Activated T-helper 1 cell treated with anti-CD3 and anti-CD28 coated beads, Interleukin-2, amount 50 U/mL, for 16 hours (primary cell): Measurements from ENCODE around the gene DAG1.

Source experiments
- DNase-seq, 2 donors: peaks; one replicate each; pipeline ENCODE4 v3.0.0-alpha.2; 2020; ENCODE audit warnings: low read depth in 1 of 2, low spot score in 1 of 2

DAG1 gene

DNA sequence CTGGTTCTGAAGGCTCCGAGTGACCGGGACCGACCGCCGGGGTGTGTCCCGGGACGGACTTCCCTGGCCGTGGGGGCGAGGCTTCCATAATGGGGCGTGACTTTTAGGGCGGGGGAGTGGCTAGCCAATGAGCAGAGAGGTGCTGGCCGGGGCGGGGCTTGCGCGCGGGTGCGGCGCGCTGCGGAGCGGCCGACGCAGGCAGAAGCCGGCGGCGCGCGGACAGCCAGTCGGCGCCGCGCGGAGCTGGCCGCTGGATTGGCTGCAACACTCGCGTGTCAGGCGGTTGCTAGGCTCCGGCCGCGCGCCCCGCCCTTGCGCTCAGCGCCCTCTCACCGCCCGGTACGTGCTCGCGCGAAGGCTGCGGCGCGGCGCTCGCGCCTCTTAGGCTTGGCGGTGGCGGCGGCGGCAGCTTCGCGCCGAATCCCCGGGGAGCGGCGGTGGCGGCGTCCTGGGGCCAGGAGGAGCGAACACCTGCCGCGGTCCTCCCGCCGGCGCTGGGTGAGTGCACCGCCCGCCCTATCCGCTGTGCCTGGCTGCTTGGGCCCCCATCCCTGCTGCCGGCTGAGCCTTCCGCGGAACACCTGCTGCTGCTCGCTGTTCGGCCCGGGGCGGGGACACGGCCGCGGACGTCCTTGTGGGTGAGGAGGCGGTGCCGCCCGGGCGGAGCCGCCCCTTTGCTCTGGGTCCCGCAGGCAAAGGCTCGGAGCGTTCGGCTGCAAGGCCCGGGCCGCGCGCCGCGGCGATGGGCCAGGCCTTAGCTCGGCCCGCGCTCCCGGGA is at the start of gene DAG1:
DAG1 (plus strand) TSS at position 332 of the 778 bp plus-strand sequence. CDS start 40,268 bp downstream, outside the sequence.
- DNase-seq, result peak; percentile 92 to 94

DNA sequence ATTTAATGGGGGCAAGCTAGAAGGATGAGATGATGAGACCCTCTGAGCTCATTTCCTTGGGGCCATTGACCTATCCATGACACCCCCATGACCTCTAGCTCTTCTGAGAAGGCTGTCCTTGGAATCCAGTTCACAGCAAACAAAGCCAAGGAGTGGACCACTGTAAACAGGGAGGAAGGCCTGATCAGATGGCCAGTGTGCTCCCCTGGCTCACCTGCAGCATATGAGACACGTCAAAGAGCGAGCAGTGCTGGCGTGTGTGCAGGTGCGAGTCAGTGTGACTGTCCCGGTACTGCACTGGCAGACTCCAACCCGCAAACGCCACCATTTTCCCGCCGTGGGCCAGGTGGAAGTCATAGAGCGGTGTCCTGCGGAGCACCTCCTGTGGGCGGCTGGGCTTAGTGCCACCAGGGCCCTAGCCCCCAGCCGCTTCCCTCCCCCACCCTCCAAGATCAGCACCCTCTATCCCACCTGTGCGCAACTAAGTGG is 48.1 kb upstream of the DAG1 start:
- no peak for DNase-seq

DNA sequence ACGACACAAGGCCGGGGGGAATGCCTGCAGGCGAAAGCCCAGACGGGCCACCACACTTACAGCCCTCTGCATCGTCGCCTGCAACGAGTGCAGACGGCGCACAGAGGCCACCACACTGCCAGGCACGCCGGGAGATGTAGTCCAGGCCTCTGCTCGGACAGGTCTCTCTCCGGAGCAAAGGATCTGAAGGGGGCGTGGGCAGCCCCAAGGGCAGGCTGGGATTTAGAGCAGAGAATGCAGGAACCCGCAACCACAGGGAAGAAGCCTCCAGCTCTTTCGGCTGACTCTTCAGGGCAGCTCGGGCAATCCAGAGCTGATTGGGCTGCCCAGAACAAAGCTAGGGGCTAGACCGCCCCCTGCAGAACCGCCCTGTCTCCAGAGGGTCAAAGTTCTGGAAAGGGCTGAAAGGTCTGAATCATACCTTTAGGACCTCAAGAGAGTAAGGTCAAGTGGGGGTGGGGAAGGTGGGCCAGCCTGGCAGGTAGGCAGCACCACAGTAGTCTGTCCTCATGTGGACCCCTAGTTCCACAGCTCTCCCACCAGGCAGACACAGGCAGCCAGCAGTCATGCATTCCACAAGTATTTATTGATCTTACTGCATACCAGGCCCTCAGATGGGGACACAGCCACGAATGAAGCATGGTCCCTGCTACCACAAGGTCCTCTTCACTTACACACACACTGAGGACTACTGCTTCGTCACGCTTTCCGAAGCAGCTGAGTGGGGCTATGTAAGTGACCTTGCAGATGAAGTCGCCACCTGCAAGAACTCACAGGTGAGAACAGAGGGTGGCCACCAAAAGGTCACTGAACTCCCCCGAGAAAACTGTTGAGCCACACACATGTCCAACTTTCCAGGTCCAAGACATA is 47.5 kb upstream of the DAG1 start, which contains the start of gene AMT:
AMT (minus strand) TSS at position 95 of the 870 bp plus-strand sequence; CDS start at position 72, 23 bp downstream.
- DNase-seq, result no peak

DNA sequence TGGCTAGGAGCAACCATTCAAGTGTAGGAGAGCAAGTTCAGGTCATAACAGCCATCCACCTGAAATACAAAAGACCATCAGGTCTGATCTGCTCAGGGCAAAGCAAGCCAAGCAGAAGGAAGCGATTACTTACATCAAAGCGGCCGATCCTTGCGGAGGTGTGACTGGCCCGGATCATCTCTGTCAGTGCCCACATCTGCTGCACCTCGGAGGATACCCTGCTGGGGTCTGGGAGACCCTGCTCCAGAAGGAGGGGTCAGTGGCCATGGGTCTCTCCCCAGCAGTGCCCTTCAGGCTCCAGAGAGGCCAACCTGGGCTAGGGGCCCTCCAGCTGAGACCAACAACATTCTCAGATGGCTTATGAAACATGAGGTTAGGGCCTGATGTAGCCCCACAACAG is 45.3 kb upstream of the DAG1 start:
- DNase-seq, result no peak

DNA sequence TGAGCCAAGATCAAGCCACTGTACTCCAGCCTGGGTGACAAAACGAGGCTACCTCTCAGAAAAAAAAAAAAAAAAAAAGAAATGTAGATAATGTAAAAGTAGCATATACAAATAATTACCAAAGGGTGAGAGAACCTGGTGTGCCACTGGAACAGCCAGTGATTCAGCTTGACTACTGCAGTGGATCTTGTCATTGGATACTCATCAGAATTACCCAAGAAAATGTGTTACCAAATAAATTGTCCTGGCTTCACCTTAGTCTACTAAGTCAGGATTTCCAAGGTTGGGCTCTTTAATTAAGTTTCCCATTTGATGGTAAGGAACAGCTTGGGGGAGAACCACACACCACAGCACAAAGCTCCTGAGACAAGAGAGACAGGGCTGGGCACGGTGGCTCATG is 42.5 kb upstream of the DAG1 start:
- DNase-seq, result no peak

DNA sequence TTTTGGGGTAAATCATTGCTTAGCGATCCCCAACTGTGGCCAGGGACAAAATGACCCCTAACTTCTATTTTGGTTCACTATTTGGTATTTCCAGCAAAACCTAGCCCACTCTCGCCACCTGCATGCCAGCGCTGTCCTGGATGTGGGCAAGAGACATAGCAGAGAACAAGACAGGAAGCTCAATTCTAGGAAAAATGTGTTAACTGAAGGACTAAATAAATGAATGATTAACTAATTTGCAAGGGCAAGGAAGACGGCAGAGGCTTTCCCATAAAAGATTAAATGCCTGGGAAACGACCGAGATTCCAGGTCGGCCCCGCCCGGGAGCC is 41.4 kb upstream of the DAG1 start:
- no peak for DNase-seq

DNA sequence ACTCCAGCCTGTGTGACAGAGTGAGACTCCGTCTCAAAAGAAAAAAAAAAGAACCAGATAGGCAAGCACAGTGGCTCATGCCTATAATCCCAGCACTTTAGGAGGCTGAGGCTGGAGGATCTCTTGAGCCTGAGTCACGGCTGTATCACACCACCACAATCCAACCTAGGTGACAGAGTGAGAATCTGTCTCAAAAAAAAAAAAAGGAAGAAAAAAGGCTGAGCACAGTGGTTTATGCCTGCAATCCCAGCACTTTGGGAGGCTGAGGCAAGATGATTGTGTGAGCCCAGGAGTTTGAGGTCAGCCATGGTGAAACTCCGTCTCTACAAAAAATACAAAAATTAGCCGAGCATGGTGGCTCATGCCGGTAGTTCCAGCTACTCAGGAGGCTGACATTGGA is 35.3 kb upstream of the DAG1 start:
- no peak for DNase-seq

DNA sequence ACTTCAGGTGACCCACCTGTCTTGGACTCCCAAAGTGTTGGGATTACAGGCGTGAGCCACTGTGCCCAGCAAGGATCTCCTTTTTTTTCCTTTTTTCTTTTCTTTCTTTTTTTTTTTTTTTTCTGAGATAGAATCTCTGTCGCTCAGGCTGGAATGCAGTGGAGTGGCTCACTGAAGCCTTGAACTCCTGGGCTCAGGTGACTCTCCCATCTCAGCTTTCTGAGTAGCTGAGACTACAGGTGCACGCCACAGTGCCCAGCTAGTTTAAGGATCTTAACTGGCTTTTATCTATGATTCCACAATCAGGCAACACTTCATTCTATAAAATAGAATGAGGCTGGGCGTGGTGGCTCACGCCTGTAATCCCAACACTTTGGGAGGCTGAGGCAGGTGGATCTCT is 24.7 kb upstream of the DAG1 start:
- DNase-seq, result no peak

DNA sequence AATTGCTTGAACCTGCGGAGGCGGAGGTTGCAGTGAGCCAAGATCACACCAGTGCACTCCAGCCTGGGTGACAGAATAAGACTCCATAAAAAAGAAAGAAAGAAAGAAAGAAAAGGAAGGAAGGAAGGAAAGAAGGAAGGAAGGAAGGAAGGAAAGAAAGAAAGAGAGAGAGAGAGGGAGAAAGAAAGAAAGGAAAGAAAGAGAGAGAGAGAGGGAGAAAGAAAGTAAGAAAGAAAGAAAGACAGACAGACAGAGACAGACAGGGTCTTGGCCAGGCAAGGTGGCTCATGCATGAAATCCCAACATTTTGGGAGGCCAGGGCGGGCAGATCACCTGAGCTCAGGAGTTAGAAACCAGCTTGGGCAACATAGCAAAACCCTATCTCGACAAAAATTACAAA is 16.4 kb upstream of the DAG1 start:
- no peak for DNase-seq

DNA sequence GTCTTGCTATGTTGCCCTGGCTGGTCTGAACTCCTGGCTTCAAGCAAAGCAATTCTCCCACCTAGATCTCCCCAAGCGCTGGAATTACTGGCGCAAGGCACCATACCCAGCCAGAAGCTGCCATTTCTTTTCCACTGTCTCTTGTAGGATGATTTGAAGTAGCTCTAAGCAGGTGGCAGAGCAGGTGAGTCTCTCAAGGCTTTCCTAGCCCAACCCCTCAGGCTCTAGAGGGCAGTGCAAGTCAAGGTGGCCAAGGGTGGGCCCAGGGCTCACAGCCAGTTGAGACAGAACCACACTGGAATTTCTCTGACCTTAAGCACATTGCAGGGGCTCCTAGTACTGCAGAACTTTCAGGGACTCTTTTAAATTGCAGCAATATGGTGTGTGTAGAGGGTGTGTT is 15.6 kb upstream of the DAG1 start:
- DNase-seq, result no peak

DNA sequence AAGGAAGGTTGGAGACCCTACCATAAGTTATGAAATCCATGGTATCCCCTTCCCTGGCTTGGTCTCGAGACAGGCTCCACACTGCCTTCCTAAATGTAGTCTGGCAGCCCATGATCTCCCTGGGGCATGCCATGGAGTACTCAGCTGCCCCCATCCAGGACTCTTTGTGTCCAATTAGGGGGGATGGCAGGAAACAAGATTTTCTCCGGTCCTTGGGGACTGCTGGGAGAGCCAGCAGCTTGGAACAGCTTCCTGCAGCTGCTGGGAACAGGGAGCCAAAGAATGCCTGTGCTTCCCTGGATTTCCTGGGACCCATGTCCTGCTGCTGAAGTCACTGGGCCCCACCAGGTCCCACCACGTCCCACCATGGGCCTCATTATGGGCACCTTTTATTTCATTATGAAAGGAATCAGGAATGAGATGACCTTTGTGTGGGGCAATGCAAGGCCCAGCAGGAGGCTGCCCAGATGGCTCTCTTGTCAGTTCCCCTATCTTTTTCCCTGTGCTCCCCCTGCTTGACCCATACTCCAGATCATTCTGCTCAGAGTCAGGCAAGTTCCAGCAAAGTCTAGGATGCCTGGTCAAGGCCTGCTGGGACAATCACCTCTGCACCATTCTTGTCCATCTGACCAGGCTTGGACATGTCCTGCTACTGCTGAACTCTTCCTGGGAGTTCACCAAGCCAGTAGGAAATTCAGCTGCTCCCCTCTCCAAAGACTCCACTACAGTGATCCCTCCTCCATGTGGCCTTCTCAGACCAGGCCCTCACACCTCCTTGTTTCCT is 15.0 kb upstream of the DAG1 start:
- DNase-seq, result no peak

DNA sequence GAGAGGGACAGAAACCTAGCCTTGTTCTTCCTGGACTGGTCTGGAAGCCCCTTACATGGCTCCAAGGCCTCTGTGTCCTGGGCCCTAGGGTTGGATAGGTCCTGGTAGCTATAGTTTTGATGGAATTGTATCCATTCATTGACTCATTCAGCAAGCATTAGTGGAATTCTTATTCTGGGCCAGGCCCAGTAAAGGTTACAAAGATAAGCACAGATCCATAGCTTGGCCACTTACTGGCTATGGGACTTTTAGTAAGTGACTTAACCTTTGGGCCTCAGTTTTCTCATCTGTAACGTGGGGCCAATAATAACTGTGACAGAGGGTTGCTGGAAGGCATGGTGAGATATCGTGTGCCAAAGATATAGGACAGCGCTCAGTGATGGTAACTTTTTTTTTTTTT is 13.6 kb upstream of the DAG1 start:
- DNase-seq, result no peak

DNA sequence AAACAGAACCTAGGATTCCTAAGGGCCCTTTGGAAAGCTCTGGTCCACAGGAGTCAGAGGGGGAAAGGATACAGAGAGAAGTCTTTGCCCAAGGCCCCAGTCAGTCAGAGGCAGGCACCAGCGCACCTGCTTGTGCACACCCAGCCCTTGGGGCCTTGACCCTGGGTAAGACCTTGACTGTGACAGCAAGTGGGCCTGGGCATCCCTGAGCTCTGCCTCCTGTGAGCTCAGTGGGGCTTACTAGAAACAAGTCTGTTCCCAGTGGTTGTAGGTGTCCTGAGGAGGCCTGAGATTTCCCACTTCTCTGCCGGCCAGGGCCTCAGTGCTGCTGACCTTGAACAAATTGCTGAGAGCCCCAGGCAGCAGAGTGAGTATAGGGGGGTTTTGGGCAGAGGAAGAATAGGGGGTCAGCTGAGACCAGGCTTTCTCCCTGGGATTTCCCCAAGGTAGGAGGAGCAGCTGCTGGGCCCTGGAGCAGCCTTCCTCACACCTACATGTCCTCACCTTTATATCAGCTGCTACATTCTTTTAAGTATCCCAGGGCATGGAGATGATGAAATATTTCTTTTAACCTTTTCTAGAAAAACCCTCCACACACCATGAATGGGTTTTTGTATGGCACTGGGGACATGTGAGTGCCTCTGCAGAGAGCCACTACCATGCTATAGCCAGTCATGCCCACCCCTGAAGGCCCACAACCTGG is 9.7 kb upstream of the DAG1 start:
- DNase-seq, result no peak

DNA sequence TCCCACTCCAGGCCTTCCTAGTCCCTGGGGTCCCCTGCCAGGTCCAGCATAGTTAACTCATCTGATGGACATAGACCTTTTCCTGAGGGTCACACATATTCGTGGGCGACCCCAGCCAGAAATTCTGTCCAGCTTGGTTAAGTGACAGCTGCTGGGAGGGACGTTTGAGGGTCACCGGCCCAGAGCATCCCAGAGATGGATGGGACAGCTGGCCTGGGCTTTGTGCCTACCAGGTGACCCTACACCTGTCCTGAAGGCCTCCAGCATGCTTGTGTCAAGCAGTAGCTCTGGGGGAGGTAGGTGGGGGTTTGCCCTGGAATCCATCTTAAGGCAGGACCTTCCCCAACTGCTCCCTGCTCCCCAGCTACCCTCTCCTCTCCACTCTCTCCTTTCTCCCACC is 9.1 kb upstream of the DAG1 start:
- DNase-seq, result no peak

DNA sequence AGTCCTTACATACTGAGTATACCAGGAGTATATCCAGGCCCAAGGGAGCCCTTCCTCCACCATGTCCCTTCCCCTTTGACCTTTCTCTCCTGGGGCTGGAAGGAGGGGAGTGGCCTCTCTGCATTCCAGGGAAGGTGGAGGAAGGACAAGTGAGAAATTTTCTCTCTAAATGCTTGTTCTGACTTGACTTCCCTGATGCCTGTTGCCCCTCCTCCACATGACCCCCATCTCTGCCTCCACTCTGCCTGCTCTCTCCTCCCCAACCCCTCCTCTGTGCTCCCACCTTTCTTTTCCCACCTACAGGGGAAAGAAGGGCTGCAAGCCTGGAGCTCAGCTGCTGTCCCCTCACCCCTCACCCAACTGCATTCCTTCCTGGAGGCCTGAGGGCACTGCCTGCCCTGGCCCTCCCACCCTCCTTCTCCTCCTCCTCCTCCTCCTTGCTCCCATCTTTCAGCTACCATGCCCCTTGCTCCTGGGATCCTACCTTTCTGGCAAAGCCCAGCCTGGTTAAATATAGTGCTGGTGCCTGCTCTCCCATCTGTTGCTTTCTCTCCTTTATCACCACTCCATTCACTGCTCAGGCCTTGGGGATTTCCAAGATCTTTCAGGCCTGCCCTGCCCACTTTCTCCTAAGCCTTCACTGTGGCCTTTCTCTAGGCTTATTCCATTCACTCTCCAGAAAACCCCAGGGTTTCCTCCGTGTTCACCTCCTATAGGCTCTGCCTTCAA is 8.5 kb upstream of the DAG1 start:
- no peak for DNase-seq

DNA sequence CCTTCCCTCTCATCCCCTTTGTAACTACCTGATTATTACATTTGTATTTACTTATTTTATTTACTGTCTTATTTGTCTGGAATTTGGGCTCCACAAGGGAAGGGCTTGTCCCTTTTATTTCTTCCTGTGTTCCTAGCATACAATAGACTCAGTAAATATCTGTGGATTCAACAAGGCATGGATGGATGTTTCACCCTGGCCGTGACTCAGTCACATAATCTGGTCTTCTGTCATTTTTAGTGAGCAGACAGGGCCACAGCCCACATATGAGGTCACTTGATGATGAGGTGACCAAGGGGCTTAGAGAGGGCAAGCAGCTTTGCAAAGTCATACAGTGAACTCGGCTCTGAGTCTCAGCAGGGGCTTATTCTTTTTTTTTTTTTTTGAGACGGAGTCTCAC is 7.8 kb upstream of the DAG1 start:
- no peak for DNase-seq

DNA sequence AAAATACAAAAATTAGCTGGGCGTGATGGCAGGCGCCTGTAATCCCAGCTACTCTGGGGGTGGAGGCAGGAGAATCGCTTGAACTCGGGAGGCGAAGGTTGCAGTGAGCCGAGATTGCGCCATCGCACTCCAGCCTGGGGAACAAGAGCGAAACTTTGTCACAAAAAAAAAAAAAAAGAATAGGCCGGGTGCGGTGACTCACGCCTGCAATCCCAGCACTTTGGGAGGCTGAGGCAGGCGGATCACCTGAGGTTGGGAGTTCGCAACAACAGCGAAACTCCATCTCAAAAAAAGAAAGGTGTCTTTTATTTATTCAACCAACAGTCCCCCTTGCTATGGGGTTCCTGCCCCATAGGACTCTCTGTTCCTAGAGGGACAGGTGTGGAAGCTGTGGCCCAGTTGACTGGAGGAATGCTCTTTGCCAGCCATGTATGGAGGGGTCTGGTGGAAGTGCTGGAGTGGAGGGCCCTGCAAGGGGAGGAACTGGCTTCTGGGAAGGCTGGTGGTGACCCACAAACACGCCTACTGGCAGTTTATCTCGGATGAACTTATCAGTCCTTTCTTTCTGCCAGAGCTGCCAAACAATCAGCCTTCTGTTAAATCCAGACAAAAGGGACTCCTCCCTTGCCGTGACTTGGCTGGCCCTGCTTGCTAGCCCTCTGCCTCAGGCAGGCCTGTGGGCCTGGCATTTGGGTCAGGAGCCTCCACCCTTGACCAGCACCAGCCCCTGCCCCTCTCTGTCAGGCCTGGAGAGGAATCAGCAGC is 4.6 kb upstream of the DAG1 start:
- DNase-seq, result no peak

DNA sequence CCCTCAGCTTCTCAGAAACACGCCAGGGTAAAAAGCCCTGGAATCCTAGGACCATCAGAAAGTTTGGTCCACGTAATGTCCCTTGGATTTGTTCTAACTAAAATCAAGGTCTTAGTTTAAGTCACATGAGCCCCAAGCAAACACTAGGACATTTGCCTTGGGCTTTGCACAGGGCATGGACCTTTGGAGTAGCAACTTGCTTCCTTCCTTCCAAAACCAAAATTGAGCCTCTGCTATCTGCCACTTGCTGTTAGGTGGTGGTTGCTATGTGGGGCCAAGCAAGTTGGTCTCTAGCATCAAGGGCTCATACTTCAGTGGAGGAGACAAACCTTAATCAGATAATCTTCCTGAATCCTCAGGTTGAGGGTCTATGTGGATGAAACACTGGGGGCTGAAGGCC is 4.0 kb upstream of the DAG1 start:
- DNase-seq, result no peak
